Heart right ventricle (tissue), 16 donors: ENCODE data around the gene CCDC106. TPM values are rescaled to one million over a fixed set of nuclear protein-coding genes. Genes with fewer than 3 reads are reported as not detected.
A peak's percentile ranks its signal among the peaks of the same experiment; 100 is the strongest.

ENCODE experiments used
- ATAC-seq, 8 donors: fragments of 200-7000 bp; cut with Tn5 transposase; one replicate each; pipeline ENCODE4 v1.9.1; 2020; ENCODE audit warnings: mild to moderate bottlenecking in 8 of 8, moderate library complexity in 8 of 8, moderate number of reproducible peaks in 1 of 8
- DNase-seq, 2 donors: peaks; one replicate each; pipeline ENCODE4 v3.0.0-alpha.2; 2020
- H3K27ac ChIP-seq, 10 donors: fragments of 200-600 bp; sonication (generic) in 2 of 10; one replicate each; pipeline versions ENCODE4 v1.5.0 to v1.8.0; 2020 to 2022; ENCODE audit warnings: mild to moderate bottlenecking in 3 of 10
- H3K27me3 ChIP-seq, 7 donors: fragments of 200-600 bp; one replicate each; pipeline ENCODE4 v1.8.0; 2021 to 2022; ENCODE audit warnings: mild to moderate bottlenecking in 2 of 7
- H3K36me3 ChIP-seq, 9 donors: fragments of 200-600 bp; sonication (generic) in 1 of 9; one replicate each; pipeline versions ENCODE4 v1.5.0 to v1.8.0; 2020 to 2022; ENCODE audit warnings: mild to moderate bottlenecking in 2 of 9
- H3K4me1 ChIP-seq, 9 donors: fragments of 200-600 bp; sonication (generic) in 1 of 9; one replicate each; pipeline versions ENCODE4 v1.5.0 to v1.8.0; 2020 to 2022; ENCODE audit warnings: mild to moderate bottlenecking in 4 of 9
- H3K4me3 ChIP-seq, 10 donors: fragments of 200-600 bp; sonication (generic) in 2 of 10; one replicate each; pipeline versions ENCODE4 v1.5.0 to v1.8.0; 2020 to 2022; ENCODE audit warnings: mild to moderate bottlenecking in 7 of 10, moderate library complexity in 2 of 10
- H3K9me3 ChIP-seq, 11 donors: fragments of 200-600 bp in 10 of 11; sonication (generic) in 2 of 11; one replicate each; pipeline versions ENCODE4 v1.5.0 to v1.8.0; 2013 to 2022; ENCODE audit warnings: mild to moderate bottlenecking in 2 of 11, control low read depth in 1 of 11, moderate library complexity in 1 of 11
- WGBS, 2 donors: extraction: QIAGEN DNeasy Blood & Tissue Kit; methylation state at CpG; one replicate each; pipeline ENCODE4 v1.1.7; 2013; ENCODE audit warnings: inconsistent platforms in 1 of 2; 5-methylcytosine and 5-hydroxymethylcytosine counted together
- intact Hi-C, 10 donors: fragments of 100-400 bp; cut with DNase I; formaldehyde crosslinking; loops; one replicate each; pipeline versions ENCODE4 v1.11.1 to v1.14.2; 2022
- polyA plus RNA-seq, 2 donors: library from polyadenylated mRNA; stranded (reverse); fragments of 200-250 nt; gene quantifications; one replicate each; pipeline ENCODE4 v1.2.3, GENCODE V29; 2013
- total RNA-seq, 10 donors: library from RNA; stranded (reverse); fragmentation: NEBNext Ultra II Directional in 3 of 10; extraction: Animal tissue kit (Norgen Biotek cat#: 25700) in 3 of 10; gene quantifications; one replicate each; pipeline versions ENCODE4 v1.2.1 to v1.2.4, GENCODE V29; 2021 to 2023
- TF ChIP-seq, protein P1 (sequence below), 9 donors: fragments of 200-600 bp; sonication (generic) in 2 of 9; IDR thresholded peaks; one replicate each; pipeline versions ENCODE4 v1.5.0 to v1.8.0; 2021 to 2022; ENCODE audit warnings: antibody characterized with exemption in 9 of 9, mild to moderate bottlenecking in 5 of 9, moderate library complexity in 1 of 9
- donor health status: Arrhythmogenic right ventricular cardiomyopathy.
- donor health status: ischemic (EF 13 %, LVEDD 7.1; RV severe dilation, severe dysfunction).
- donor health status: healthy with polysubstance abuse.
- donor health status: DM: no; HTN: yes; CAD: no.
- donor health status: DM: no; HTN: no; CAD: no.
- donor health status: ischemic (EF 25% LVEDD 6.9; RV normal size, moderate dysfunction).
- donor health status: ischemic (EF 25% LVEDD 5.7; RV mildly dilated, moderate dysfunction).
- donor health status: healthy.
- donor health status: DM: yes; HTN: yes; CAD: no.
- donor health status: Ischemic cardiomyopathy.
- donor health status: ischemic (EF 35%, LVEDD 5.7; RV mildly dilated, moderate dysfunction).
- donor health status: nonischemic (EF 11% LVEDD 7.7; RV severe dilation, severe dysfunction).
- donor health status: DM: yes; HTN: yes; CAD: no.
- donor health status: PGD.
- donor health status: ischemic (EF 29% LVEDD 5.4; RV normal size, mild dysfunction).
- donor health status: nonischemic (EF 23%, LVEDD 6.1; RV moderate dilation, normal function).

The CCDC106 gene
- total and polyA plus RNA-seq, 12 donors = 12.1 to 29.6 (median 14.4) TPM

GRCh38 chr19:55633861-55634260, 14.2 kb upstream of the CCDC106 start:
- H3K4me3 ChIP-seq = peak overlapping the region in 1 of 10 donors; percentile 96
- ATAC-seq (no peak), DNase-seq (no peak)
- peaks cover 0 to 8% (median 0%) of the 10 kb centered on the region in 9 donors for H3K36me3 ChIP-seq
- 74 to 78% methylated on average over 8 of the region's 8 CpGs for WGBS, 2 donors
- TF ChIP-seq, protein P1, sequence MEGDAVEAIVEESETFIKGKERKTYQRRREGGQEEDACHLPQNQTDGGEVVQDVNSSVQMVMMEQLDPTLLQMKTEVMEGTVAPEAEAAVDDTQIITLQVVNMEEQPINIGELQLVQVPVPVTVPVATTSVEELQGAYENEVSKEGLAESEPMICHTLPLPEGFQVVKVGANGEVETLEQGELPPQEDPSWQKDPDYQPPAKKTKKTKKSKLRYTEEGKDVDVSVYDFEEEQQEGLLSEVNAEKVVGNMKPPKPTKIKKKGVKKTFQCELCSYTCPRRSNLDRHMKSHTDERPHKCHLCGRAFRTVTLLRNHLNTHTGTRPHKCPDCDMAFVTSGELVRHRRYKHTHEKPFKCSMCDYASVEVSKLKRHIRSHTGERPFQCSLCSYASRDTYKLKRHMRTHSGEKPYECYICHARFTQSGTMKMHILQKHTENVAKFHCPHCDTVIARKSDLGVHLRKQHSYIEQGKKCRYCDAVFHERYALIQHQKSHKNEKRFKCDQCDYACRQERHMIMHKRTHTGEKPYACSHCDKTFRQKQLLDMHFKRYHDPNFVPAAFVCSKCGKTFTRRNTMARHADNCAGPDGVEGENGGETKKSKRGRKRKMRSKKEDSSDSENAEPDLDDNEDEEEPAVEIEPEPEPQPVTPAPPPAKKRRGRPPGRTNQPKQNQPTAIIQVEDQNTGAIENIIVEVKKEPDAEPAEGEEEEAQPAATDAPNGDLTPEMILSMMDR (IDR thresholded peaks at IDR 0.05) = no peak
- H3K9me3 ChIP-seq = no peaks in the 10 kb centered on the region
- H3K27ac ChIP-seq = peak overlapping the region in 2 of 10 donors; percentile 97 to 99
- peaks cover 7 to 49% (median 33%) of the 10 kb centered on the region in 9 donors for H3K4me1 ChIP-seq
- intact Hi-C loops = loop anchor here in 4 of 10 donors (2.0 to 10.0 kb wide), 5 partner anchors 117 to 489 kb away; partner anchors contain the start of gene TNNT1 (in 1 of the 4)
- H3K27me3 ChIP-seq = no peaks in the 10 kb centered on the region

GRCh38 chr19:55635334-55635717, 12.7 kb upstream of the CCDC106 start:
- H3K36me3 ChIP-seq = peaks cover 0 to 8% (median 0%) of the 10 kb centered on the region in 9 donors
- DNase-seq = no peak
- TF ChIP-seq, protein P1 (IDR thresholded peaks at IDR 0.05) = no peak
- WGBS, 2 donors = 7 to 8% methylated on average over 9 of the region's 9 CpGs
- peak overlapping the region; percentile 53 to 99 (median 97) for H3K27ac ChIP-seq
- intact Hi-C loops = loop anchor here in 3 of 10 donors (1.0 to 10.0 kb wide), 3 partner anchors 18 to 491 kb away; partner anchors contain the start of gene TNNT1 (in 1 of the 3)
- H3K27me3 ChIP-seq = no peaks in the 10 kb centered on the region
- ATAC-seq = peak in 3 of 8 donors; percentile 2 to 13 (median 4)
- H3K9me3 ChIP-seq = no peaks in the 10 kb centered on the region
- peaks cover 13 to 63% (median 47%) of the 10 kb centered on the region in 9 donors for H3K4me1 ChIP-seq
- H3K4me3 ChIP-seq = peak overlapping the region; percentile 57 to 100 (median 93)

- Histone ChIP-seq H3K27ac (peak overlapping the region in 8 of 10 donors; percentile 83 to 99 (median 98)), H3K9me3 (no peaks in the 10 kb centered on the region), H3K4me1 (peaks cover 14 to 68% (median 50%) of the 10 kb centered on the region in 9 donors), H3K36me3 (peaks cover 0 to 8% (median 0%) of the 10 kb centered on the region in 9 donors), H3K27me3 (no peaks in the 10 kb centered on the region), H3K4me3 (peak overlapping the region; percentile 57 to 100 (median 93))
- TF ChIP-seq, protein P1 (IDR thresholded peaks at IDR 0.05) = no peak
- peak in 1 of 2 donors; percentile 3 for DNase-seq
- WGBS, 2 donors = 69 to 75% methylated on average over 7 of the region's 7 CpGs
- intact Hi-C loops = loop anchor here in 3 of 10 donors (1.0 to 10.0 kb wide), 3 partner anchors 17 to 491 kb away; partner anchors contain the start of gene TNNT1 (in 1 of the 3)
- no peak for ATAC-seq
Observed at GRCh38 chr19:55635856-55636440, 12.1 kb upstream of the CCDC106 start.

GRCh38 chr19:55636723-55637122, 11.3 kb upstream of the CCDC106 start:
- peaks cover 0 to 8% (median 0%) of the 10 kb centered on the region in 9 donors for H3K36me3 ChIP-seq
- no peak overlapping the region for H3K27ac ChIP-seq
- intact Hi-C loops = loop anchor here in 2 of 10 donors (10.0 kb wide), 2 partner anchors 122 to 492 kb away; partner anchors contain the start of gene TNNT1 (in 1 of the 2)
- WGBS, 2 donors = 85 to 95% methylated on average over 4 of the region's 4 CpGs
- H3K4me3 ChIP-seq = peak overlapping the region in 2 of 10 donors; percentile 92 to 96
- no peaks in the 10 kb centered on the region for H3K9me3 ChIP-seq
- TF ChIP-seq, protein P1 (IDR thresholded peaks at IDR 0.05) = no peak
- peaks cover 14 to 68% (median 52%) of the 10 kb centered on the region in 9 donors for H3K4me1 ChIP-seq
- ATAC-seq (no peak), DNase-seq (peak in 1 of 2 donors; percentile 8)
- H3K27me3 ChIP-seq = no peaks in the 10 kb centered on the region
